ENCODE data around the gene ST3GAL3.

- TF ChIP-seq CTCF (IDR thresholded peaks at IDR 0.05) (no peak), POLR2A (IDR thresholded peaks at IDR 0.05) (no peak)
These were observed 268.7 kb downstream of the ST3GAL3 start for GRCh38 chr1:43976045-43976444.

Data from uterus (tissue), 2 donors.